ENCODE measurements around the gene CNTN4.

Gene CNTN4

GRCh38 chr3:2511356-2511755, 412.7 kb downstream of the CNTN4 start:
- in situ Hi-C loops (cut with HindIII; ENCODE audit: low sequenced_read_pairs), result no loop called here
- TF ChIP-seq, protein P1, sequence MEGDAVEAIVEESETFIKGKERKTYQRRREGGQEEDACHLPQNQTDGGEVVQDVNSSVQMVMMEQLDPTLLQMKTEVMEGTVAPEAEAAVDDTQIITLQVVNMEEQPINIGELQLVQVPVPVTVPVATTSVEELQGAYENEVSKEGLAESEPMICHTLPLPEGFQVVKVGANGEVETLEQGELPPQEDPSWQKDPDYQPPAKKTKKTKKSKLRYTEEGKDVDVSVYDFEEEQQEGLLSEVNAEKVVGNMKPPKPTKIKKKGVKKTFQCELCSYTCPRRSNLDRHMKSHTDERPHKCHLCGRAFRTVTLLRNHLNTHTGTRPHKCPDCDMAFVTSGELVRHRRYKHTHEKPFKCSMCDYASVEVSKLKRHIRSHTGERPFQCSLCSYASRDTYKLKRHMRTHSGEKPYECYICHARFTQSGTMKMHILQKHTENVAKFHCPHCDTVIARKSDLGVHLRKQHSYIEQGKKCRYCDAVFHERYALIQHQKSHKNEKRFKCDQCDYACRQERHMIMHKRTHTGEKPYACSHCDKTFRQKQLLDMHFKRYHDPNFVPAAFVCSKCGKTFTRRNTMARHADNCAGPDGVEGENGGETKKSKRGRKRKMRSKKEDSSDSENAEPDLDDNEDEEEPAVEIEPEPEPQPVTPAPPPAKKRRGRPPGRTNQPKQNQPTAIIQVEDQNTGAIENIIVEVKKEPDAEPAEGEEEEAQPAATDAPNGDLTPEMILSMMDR (IDR thresholded peaks at IDR 0.05; ENCODE audit: low read depth, low read length, missing control alignments), result no peak
- DNase-seq (ENCODE audit: low read depth), result no peak
- no peak overlapping the region for H3K4me3 ChIP-seq (ENCODE audit: low read depth, low read length)

DNA sequence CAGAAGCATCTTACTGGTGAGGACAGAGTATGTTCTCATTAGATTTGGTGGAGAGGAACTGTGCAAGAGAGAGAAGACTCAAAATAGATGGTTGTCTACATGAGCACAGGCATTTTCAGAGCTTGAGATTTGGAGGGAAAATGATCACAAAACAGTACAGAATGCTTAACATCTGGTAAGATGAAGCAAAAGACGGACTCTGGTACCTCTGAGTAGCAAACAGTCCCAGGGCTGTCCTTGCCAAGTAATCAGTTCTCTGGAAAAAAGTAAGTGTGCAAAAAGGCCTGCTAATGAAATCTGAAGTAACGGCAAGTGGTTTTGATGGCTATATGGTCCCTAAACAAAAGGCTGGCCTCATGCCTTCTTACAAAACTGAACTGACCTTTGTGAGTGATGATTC, 414.2 kb downstream of the CNTN4 start:
- no peak for DNase-seq (ENCODE audit: low read depth)
- no peak overlapping the region for H3K4me3 ChIP-seq (ENCODE audit: low read depth, low read length)
- TF ChIP-seq, protein P1 (IDR thresholded peaks at IDR 0.05; ENCODE audit: low read depth, low read length, missing control alignments), result no peak
- in situ Hi-C loops (cut with HindIII; ENCODE audit: low sequenced_read_pairs), result no loop called here

GRCh38 chr3:2513986-2514385, 415.3 kb downstream of the CNTN4 start:
- TF ChIP-seq, protein P1 (IDR thresholded peaks at IDR 0.05; ENCODE audit: low read depth, low read length, missing control alignments), result no peak
- no peak overlapping the region for H3K4me3 ChIP-seq (ENCODE audit: low read depth, low read length)
- no peak for DNase-seq (ENCODE audit: low read depth)
- in situ Hi-C loops (cut with HindIII; ENCODE audit: low sequenced_read_pairs), result no loop called here

- in situ Hi-C loops (cut with HindIII; ENCODE audit: low sequenced_read_pairs), result no loop called here
- no peak for DNase-seq (ENCODE audit: low read depth)
- H3K4me3 ChIP-seq (ENCODE audit: low read depth, low read length), result no peak overlapping the region
- TF ChIP-seq, protein P1 (IDR thresholded peaks at IDR 0.05; ENCODE audit: low read depth, low read length, missing control alignments), result no peak
Measured at GRCh38 chr3:2516762-2517441, 418.2 kb downstream of the CNTN4 start.

DNA sequence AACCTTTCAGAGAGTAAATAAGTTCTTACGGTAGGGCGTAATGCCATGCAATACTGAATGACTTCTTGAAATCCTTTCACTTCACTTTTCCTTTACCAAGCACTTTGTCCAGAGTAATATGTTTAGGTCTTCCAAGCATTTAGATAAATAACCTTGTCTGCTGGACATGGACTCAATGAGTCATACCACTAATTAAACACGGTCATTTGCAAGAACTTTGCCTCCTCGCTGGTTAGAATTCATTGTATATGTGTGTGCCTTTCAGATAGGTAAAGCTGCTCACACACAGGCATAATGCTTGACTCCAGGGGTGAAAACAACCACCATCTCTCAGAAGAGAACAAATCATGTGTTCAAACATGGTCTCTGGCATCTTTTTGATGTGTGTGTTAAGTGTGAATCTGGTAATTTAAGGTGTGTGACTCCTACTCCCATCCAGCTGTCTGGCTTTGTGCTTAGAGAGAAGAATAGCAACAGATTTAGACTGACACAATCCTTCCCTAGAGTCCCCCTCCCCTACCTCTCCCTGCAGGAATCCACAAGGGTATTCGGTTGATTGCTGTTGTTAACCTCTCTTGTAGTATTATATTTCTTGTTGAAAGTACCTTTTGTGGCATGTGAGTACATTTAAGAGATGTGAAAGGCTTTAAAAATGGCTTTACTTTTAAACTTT, 419.0 kb downstream of the CNTN4 start:
- in situ Hi-C loops (cut with HindIII; ENCODE audit: low sequenced_read_pairs), result no loop called here
- no peak for DNase-seq (ENCODE audit: low read depth)
- no peak overlapping the region for H3K4me3 ChIP-seq (ENCODE audit: low read depth, low read length)
- TF ChIP-seq, protein P1 (IDR thresholded peaks at IDR 0.05; ENCODE audit: low read depth, low read length, missing control alignments), result no peak

DNA sequence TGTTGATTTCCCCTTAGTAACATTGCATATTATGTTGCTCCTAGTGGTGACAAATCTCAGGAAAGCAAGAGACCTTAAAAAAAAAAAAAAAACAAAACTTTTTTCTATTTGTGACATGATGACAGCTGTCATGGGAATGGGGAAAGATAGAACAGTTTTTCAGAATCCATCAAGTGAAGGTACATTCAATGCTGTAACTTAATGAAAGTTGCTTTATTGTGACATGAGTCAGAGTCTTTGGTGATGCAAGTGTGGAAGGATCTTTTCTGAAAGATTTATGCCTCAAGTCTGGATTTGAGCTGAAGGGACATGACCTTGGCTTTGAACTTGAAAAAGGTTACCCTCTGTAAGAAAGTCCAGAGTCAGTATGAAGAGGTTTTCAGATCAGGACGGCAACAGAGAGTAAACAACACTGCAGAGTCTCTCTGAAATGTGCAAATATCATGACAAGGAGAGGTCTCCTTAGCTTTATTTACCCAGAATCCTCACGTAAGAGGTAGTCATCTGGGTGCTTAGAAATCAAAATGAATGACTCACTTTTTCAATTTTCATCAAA, 424.7 kb downstream of the CNTN4 start:
- H3K4me3 ChIP-seq (ENCODE audit: low read depth, low read length), result no peak overlapping the region
- TF ChIP-seq, protein P1 (IDR thresholded peaks at IDR 0.05; ENCODE audit: low read depth, low read length, missing control alignments), result no peak
- in situ Hi-C loops (cut with HindIII; ENCODE audit: low sequenced_read_pairs), result no loop called here
- no peak for DNase-seq (ENCODE audit: low read depth)
